Stimulated activated CD4-positive, alpha-beta T cell treated with anti-CD3 and anti-CD28 coated beads, Interleukin-15, amount 100 ng/mL, for 1 hour (primary cell): ENCODE results near the gene CABYR.

Experiments
- DNase-seq, 2 donors: peaks; one replicate each; pipeline ENCODE4 v3.0.0-alpha.2; 2020; ENCODE audit warnings: low read depth in 1 of 2, low spot score in 1 of 2

CABYR gene

DNA sequence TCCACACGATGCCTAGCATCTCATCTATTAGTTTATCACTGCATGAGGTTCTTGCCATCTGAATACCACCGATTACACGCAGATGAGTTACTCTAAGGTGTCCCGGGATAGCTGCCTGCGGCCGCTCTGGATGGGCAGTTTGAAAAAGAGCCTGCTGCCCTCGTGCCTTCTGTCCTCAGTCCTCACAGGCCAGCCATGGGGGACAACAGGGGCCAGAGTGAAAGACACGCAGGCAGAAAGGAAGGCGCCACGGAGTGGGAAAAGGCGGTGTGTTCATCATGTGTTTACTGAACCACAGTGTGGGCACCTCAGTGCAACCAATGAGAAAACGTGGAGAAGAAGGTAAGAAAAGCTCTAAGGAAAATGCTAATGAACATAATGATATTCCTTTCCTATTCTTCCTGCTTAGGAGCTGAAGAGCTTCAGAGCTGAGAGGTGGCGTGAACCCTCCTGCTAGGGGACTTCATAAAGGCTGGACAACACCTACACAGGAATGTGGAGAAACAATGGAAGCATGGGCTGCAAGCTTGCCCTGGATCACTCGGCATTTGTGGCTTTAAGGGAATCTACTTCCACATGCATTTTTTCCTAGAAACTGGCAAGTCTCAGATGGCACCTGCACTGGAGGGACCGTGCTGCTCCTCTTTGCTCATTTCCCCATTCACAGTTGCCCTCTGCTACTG is 50.9 kb downstream of the CABYR start:
- DNase-seq = no peak

DNA sequence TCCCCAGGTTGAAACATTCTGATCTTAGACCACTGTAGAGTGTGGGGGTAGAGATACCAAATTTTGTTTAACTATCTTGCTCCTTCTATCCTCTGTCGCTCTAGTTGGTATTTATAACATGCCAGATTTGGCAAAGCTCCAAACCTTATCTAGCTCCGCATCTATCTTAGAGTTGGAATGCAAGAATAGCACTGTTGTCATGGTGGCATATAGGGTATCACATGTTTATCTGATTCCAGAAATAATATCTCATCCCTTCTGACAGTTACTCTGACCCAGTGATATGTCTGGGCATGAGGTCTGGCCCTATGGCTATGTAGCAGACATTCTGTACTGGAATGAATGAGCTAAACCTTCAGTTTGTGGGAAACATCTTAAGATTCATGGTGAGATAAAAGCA is 51.7 kb downstream of the CABYR start:
- no peak for DNase-seq

DNA sequence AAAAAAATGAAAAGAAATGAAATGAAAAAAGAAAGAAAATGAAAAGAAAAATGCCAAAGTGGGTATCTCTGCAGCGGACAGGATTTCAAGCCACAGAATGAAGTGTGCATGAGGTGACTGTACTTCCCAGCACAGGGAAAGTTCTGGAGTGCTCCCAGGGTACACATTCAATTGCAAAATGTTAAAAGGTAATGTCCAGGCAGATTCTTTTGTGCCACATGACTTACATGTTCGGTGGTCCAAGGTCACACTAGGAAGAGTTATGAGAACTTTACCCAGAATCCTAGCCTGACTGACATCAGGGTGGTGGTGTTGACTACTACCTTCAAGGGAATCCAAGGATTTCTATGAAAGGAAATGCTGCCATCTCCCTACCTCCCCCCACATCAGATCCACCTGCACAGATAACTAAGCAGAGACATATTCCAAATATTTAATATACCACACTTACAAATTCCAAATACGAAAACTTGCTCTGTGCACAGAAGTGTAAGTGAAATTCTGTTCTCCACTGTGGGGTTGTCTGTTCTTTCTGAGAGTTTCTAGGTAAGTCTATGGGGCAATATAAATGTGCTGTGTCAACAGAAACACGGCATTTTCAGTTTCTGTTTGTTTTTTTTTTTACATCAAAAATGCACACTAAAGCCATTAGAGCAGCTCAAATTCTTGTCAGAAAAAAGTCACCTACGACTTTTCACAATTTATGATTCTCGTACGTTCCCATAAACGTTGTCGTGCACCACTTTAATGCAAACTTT is 56.6 kb downstream of the CABYR start:
- no peak for DNase-seq

DNA sequence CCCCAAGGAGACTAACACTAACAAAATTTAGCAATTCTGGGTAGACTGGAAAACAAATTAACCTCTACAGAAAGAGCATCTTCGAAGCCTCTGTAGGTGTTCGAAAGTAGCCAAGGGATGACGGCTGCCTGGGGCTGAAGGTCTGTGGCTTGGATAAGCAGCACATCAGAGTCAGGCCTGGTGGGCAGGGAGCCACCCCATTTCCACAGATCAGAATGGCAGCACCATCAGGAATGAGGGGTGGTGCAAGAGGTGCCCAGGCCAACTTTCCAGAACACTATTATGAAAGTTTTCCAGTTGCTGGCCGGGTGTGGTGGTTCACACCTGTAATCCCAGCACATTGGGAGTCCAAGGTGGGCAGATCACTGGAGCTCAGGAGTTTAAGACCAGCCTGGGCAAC is 57.9 kb downstream of the CABYR start:
- no peak for DNase-seq

DNA sequence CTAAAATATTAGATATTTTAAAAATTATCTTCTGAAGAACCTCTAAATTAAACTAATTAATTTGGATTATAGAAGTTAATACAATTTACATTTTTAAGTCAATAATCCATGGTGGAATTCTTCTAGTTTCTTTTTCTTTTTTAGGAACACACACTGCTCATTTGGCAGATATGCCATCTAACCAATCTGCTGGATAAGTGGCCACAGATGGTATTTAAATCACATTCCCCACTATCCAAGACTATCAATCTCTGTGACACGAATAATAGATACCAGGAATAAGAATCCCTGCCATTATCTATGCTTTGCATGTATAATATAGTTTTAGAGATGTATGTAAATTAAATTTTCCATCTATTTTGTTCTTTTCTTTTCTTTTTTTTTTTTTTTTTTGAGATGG is 58.5 kb downstream of the CABYR start:
- no peak for DNase-seq

DNA sequence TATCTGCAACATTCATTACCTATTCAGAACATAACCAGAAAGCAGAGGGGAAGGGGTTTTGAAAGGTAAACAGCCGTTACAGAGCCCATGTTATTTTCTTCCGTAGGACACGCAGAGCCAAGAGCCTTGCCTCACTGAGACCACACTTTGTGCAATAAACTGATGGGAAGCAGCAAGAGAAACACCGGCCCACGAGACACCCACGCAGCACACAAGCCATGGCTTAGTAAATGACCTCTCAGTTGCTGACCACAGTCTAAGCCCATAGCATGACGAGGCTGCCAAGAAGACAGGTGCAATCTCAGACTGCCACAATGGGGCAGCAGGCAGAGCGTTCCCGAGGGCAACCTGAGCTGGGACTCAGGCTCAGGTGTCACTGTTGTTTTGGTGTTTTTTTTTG is 59.6 kb downstream of the CABYR start:
- no peak for DNase-seq

DNA sequence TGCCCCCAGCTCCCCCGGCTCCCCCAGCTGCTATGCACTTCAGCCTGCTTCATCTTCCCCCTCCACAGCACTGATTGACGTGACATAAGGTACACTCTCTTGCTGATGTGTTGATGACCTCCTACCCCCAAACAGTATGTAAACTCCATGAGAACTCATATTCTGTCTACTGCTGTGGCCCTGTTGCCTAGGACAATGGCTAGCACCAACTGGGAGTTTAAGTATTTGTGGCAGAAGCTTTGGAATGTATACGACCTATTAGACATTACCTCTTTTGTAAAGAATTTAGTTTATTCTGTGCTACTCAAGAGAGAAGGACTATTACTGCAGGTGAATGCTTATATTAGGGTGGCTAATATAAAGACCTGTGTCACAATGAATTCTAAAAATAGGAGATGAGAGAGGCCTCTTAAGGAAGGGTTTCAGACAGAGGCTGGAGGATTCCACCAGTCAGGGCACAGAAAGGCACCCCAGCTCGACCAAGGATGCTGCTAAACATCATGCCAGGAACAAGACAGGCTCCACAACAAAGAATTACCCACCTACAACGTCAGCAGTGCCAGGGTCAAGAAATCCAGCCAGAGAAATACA is 60.6 kb downstream of the CABYR start:
- DNase-seq = no peak

DNA sequence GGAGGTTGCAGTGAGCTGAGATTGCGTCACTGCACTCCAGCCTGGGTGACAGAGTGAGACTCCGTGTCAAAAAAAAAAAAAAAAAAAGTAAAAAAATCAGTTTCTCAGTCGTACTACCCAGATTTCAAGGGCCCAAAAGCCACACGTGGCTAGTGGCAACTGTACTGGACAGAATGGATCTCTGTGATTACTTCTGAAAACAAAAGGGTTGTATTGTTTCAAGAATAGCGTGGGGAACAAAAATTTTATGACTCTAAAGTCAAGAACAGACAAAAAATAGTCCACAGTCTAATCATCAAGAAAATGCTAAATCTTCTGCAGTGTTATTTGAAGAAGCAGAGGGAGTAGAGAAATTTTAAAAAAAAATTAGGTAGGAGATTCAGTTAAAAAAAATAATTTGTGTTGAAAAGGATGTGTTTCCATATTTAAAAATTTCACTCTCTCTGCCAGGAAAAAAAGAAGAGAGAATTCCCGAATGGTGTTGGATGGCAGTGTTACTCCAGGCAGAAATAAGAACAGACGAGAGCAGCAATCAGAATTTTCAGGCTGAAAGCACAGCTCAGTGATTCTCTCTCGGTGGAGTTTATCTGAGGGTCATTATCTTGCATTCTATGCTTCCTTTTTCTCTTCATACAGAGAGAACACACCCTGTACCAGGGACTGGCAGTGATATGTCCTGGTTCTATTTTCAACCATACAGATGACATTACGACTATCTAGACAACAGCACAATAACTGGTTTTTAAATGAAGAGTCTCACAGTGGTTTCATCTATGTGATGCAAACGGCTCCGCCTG is 61.8 kb downstream of the CABYR start:
- DNase-seq = no peak

DNA sequence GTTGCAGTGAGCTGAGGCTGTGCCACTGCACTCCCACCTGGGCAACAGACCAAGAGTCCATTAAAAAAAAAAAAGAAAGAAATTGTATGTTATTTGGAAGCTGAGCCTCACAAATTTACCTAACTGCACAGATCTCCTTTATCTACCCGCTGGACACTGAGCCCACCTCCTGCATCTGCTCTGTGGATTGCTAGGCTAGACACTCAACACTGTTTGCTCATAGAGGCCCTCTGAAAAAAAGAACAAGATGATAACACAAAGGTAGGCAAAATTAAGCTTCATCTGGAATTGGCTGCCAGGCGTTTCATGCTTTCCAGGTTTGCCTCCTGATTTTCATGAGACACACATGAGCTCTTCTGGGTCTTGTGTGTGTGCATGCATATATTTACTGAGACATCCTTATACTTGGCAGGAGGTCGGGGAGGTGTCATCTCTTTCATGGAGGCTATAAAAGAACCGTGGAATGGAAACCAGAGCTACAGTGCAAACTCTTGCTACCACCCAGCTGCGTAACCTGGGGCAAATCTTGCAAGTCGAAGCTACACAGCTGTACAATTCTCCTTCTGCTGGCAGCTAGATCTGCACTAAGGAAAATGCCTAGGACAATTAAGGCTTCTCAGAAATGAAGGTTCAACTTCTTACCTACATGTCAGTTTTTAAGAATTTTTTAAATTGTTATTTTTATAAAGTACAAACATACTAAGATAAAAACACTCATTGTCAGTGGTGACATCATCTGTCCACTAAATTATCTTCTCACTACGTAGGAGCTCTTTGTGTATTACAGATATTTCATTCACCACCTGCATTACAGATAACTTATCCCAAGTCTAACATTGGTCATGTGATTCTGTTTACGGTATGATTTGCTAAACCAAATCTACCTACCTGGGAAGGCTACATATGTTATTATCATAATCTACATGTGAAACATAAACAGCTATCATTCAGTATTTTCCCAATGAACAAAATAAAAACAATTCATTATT is 63.1 kb downstream of the CABYR start:
- no peak for DNase-seq

DNA sequence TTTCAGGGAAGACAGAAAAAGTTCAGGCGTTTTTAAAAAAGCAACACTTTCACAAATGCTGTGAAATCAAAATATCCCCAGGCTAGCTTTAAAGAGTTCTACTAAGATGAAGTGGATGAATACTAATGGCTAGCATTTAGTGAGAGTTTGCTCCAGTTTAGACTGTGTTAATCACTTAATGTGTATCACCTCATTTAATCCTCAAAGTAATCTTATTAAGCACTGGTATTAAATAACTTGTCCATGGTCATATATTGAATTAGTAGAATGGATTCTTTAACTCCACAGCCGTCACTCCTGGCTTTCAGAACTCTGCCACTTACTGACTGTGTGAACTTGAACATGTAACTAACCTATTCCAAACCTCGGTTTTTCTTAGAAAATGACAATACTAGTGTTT is 66.0 kb downstream of the CABYR start:
- no peak for DNase-seq

DNA sequence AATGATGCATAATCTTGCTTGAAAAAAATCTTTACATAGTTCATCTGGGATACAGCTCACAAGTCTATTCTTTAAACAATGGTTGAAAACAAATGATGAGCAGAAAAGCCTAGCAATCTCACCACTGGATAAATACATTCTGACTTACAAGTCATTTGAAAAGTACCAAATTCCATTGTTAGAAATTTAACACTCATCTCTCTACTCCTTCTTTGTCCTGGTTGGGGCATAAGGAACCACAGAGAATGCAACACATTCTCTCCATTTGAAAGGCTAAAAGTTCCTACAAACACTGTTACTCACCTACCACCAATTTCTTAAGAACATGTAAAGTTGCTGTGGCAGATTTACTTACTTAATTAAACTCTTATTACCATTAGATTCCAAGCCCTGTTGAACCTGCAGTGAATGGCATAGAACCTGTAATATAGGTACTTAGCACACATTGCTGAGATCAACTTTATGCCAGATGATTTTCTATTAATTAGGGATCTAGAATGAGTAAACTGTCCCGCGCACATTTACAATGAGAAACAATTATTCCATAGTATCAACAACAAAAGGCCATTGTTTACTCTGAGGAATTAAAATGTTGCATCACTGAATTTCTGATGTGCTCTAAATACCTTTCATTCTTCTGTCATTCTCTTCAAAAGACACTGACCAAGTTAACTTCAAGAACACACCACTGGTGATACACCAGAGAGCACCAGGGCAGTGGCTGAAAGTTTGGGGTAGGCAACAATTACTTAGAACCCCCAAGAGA is 69.6 kb downstream of the CABYR start:
- no peak for DNase-seq

DNA sequence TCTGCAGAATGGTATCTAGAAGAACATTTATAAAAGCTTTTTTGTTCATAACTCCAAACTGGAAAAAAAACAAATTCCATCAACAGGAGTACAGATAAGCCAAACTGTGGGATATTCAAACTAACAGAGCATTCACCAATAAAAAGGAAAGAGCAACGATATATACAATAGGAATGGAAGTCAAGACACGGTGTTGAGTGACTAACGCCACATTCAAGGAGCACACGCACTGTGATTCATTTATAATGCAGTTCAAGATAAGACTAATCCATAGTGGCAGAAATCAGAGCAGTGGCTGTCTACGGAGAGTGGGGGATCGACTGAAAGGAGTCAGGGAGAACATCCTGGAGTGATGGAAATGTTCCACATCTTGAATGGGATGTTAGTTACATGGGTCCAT is 70.7 kb downstream of the CABYR start:
- no peak for DNase-seq
